Hepatocyte (in vitro differentiated cells): ENCODE results near the gene MORN4.

Source experiments
- CTCF ChIP-seq: fragments of 200-600 bp; sonication (generic); IDR thresholded peaks from 2 replicates; pipeline ENCODE4 v1.5.1; 2016; ENCODE audit warnings: antibody characterized with exemption, mild to moderate bottlenecking; ENCODE audit not compliant: poor library complexity
- EZH2 ChIP-seq: fragments of 200-600 bp; sonication (generic); IDR thresholded peaks from 2 replicates; pipeline ENCODE4 v1.6.1; 2016; ENCODE audit warnings: antibody characterized with exemption, mild to moderate bottlenecking, borderline replicate concordance
- EZH2phosphoT487 ChIP-seq: fragments of 200-600 bp; sonication (generic); IDR thresholded peaks from one replicate; pipeline ENCODE4 v1.6.1; 2018; ENCODE audit warnings: antibody characterized with exemption, mild to moderate bottlenecking, low read depth, moderate library complexity; ENCODE audit not compliant: unreplicated experiment, severe bottlenecking

- TF ChIP-seq CTCF (no peak), EZH2 (no peak), EZH2phosphoT487 (no peak)
Measured at GRCh38 chr10:97564776-97565175, 68.5 kb downstream of the MORN4 start.
